ENCODE data around the gene ZNF792.
A peak's percentile ranks its signal among the peaks of the same experiment; 100 is the strongest.
"Not testable (repeated sequence)": the region's sequence is repeated elsewhere in the genome, so short reads cannot be mapped to it uniquely, and the experiment has no call there.

Gene ZNF792

GRCh38 chr19:34965505-34965904 is 1.5 kb upstream of the ZNF792 start:
- H3K4me3 ChIP-seq (ENCODE audit: low read depth, low read length); H3K27ac ChIP-seq (ENCODE audit: low read depth, low read length); H3K36me3 ChIP-seq (ENCODE audit: control insufficient read depth, insufficient read depth, low read length); H3K4me1 ChIP-seq (ENCODE audit: control insufficient read depth, insufficient read depth, low read length); H3K27me3 ChIP-seq (ENCODE audit: control insufficient read depth, insufficient read depth, low read length); H3K9ac ChIP-seq (ENCODE audit: low read depth, low read length): not testable (repeated sequence)
- H3K9me3 ChIP-seq (ENCODE audit: control insufficient read depth, insufficient read depth, low read length): peaks cover 31% of the 10 kb centered on the region

DNA sequence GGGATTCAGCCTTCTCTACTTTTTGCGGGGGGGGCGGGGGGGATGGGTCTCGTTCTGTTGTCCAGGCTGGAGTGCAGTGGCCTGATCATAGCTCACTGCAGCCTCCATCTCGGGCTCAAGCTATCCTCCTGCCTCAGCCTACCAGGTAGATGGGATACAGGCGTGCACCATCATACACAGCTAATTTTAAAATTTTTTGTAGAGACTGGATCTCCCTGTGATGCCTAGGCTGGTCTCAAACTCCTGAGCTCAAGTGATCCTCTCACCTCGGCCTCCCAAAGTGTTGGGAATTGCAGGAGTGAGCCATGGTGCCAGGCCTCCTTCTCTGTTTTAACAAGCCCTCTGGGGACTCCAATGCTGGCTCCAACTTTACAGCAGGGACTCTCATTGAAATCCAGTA is 569 bp upstream of the ZNF792 start:
- peaks cover 9% of the 10 kb centered on the region for H3K27me3 ChIP-seq (ENCODE audit: control insufficient read depth, insufficient read depth, low read length)

DNA sequence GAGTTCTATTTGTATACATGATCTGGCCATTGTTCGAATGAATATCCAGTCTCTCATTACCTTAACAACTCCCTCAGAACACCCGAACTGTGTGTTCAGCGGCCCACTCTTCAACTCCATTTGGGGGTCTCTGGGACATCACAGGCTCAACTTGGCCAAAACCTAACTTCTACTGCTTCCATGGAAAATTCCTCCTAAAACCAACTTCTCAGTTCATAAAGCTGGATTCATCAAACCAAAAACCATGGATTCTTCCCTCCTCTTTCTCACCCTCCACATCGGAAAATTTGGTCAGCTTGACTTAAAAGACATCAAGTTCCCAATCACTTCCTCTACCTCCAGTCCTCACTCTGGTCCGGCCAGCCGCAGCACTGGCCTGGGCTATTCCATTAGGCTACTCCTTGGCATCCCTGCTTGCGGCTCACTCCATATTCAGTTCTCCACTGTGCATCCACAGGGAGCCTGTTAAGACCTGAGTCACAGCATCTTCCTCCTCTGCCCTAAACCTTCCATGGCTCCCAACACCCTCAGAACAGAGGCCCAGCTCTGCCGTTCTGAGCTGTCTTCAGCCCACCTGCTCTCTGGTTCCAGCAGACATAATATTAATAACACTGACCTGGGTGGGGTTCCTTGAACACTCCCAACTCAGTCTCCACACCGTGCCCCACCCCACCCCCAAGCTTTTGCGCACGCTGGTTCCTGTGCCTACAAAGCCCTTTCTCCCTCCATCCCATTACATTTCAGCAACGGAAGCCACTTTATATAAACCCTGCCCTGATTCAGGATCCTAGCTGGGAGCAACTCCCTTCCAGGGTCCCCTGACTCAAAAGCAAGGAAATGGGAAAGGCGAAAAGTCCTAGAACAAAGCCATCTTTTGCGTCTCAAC is 1.1 kb downstream of the ZNF792 start:
- H3K27ac ChIP-seq (ENCODE audit: low read depth, low read length): peak overlapping the region; percentile 45

More for the DNA sequence above, 569 bp upstream of the ZNF792 start:
- H3K27ac ChIP-seq (ENCODE audit: low read depth, low read length): no peak overlapping the region
- H3K4me1 ChIP-seq (ENCODE audit: control insufficient read depth, insufficient read depth, low read length): peaks cover 9% of the 10 kb centered on the region; the same call in 1 of the 2 replicates
- H3K9me3 ChIP-seq (ENCODE audit: control insufficient read depth, insufficient read depth, low read length): peaks cover 30% of the 10 kb centered on the region
- H3K36me3 ChIP-seq (ENCODE audit: control insufficient read depth, insufficient read depth, low read length): peaks cover 5% of the 10 kb centered on the region
- H3K4me3 ChIP-seq (ENCODE audit: low read depth, low read length): peak overlapping the region; percentile 65; the same call in 1 of the 2 replicates
- no peak overlapping the region for H3K9ac ChIP-seq (ENCODE audit: low read depth, low read length)

GRCh38 chr19:34961775-34962686 is 2.0 kb downstream of the ZNF792 start:
- H3K9ac ChIP-seq (ENCODE audit: low read depth, low read length): no peak overlapping the region

More for the DNA sequence above, 1.1 kb downstream of the ZNF792 start:
- Histone ChIP-seq H3K27me3 (ENCODE audit: control insufficient read depth, insufficient read depth, low read length) (peaks cover 9% of the 10 kb centered on the region), H3K4me3 (ENCODE audit: low read depth, low read length) (peak overlapping the region; percentile 65), H3K9me3 (ENCODE audit: control insufficient read depth, insufficient read depth, low read length) (peaks cover 35% of the 10 kb centered on the region), H3K4me1 (ENCODE audit: control insufficient read depth, insufficient read depth, low read length) (peaks cover 9% of the 10 kb centered on the region; the same call in 1 of the 2 replicates), H3K36me3 (ENCODE audit: control insufficient read depth, insufficient read depth, low read length) (peaks cover 21% of the 10 kb centered on the region), H3K9ac (ENCODE audit: low read depth, low read length) (peak overlapping the region; percentile 20; the same call in 1 of the 2 replicates)

GRCh38 chr19:34960940-34961679 is 2.9 kb downstream of the ZNF792 start:
- peaks cover 32% of the 10 kb centered on the region for H3K36me3 ChIP-seq (ENCODE audit: control insufficient read depth, insufficient read depth, low read length)
- H3K4me3 ChIP-seq (ENCODE audit: low read depth, low read length): no peak overlapping the region
- peaks cover 9% of the 10 kb centered on the region for H3K27me3 ChIP-seq (ENCODE audit: control insufficient read depth, insufficient read depth, low read length)
- no peak overlapping the region for H3K9ac ChIP-seq (ENCODE audit: low read depth, low read length)
- H3K9me3 ChIP-seq (ENCODE audit: control insufficient read depth, insufficient read depth, low read length): peaks cover 39% of the 10 kb centered on the region
- peaks cover 9% of the 10 kb centered on the region; the same call in 1 of the 2 replicates for H3K4me1 ChIP-seq (ENCODE audit: control insufficient read depth, insufficient read depth, low read length)
- H3K27ac ChIP-seq (ENCODE audit: low read depth, low read length): no peak overlapping the region

More at GRCh38 chr19:34961775-34962686, 2.0 kb downstream of the ZNF792 start:
- Histone ChIP-seq H3K9me3 (ENCODE audit: control insufficient read depth, insufficient read depth, low read length) (peaks cover 36% of the 10 kb centered on the region), H3K27ac (ENCODE audit: low read depth, low read length) (peak overlapping the region; percentile 33), H3K4me3 (ENCODE audit: low read depth, low read length) (no peak overlapping the region; the same call in 1 of the 2 replicates), H3K27me3 (ENCODE audit: control insufficient read depth, insufficient read depth, low read length) (peaks cover 9% of the 10 kb centered on the region), H3K4me1 (ENCODE audit: control insufficient read depth, insufficient read depth, low read length) (peaks cover 9% of the 10 kb centered on the region; the same call in 1 of the 2 replicates), H3K36me3 (ENCODE audit: control insufficient read depth, insufficient read depth, low read length) (peaks cover 30% of the 10 kb centered on the region)

DNA sequence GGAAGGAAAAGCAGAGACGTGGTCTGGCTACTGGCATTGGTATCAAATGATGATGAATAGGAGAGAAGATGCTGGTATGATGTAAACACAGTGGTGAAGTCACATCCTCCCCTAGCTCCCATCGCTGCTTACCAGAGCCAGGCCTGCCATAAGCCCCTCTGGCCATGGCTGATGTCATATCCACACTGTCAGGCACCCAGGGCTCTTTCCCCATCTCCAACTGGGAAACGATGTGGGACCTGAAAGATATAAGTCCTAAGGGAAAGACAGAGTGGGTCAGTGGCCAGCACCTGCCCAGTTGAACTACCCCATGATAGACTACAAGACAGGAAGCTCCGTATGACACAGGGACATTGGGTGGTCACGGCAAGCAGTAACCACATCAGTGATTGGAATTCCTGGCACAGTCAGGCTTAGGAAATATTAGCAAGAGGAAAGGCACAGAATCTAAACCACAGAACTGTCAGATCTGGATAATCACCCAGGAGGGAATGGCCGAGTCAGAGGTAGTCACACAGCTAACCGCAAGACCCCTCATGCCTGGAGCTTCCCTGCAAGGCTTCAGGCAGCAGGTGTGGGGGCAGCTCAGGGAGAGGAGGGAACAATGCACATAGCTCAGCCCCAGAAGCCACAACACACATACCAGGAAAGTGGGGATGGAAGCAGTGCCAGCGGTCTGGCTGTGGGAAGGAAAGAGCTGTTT is 3.8 kb downstream of the ZNF792 start:
- H3K9me3 ChIP-seq (ENCODE audit: control insufficient read depth, insufficient read depth, low read length): peaks cover 46% of the 10 kb centered on the region
- peaks cover 9% of the 10 kb centered on the region for H3K27me3 ChIP-seq (ENCODE audit: control insufficient read depth, insufficient read depth, low read length)
- H3K9ac ChIP-seq (ENCODE audit: low read depth, low read length): no peak overlapping the region
- H3K27ac ChIP-seq (ENCODE audit: low read depth, low read length): no peak overlapping the region
- H3K36me3 ChIP-seq (ENCODE audit: control insufficient read depth, insufficient read depth, low read length): peaks cover 32% of the 10 kb centered on the region
- H3K4me1 ChIP-seq (ENCODE audit: control insufficient read depth, insufficient read depth, low read length): peaks cover 9% of the 10 kb centered on the region; the same call in 1 of the 2 replicates
- H3K4me3 ChIP-seq (ENCODE audit: low read depth, low read length): no peak overlapping the region

DNA sequence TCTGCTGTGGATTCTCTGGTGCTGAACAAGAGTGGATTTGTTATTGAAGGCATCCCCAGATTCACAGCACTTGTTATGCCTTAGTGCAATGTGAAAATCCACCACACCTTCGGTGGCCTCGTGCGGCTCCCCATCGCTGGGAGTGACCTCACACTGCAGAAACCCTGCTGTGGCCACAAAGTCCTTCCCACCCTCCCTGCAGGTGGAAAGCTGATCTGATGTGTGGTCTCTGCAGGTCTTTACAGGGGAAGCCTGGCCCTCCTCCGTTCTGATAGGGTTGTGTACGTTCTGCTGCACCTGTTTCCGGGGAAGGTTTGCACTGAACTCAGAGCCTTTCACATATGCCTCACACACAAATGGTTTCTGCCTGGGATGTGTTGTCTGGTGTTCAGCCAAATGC is 5.0 kb downstream of the ZNF792 start:
- Histone ChIP-seq H3K27ac (ENCODE audit: low read depth, low read length) (no peak overlapping the region), H3K36me3 (ENCODE audit: control insufficient read depth, insufficient read depth, low read length) (peaks cover 32% of the 10 kb centered on the region), H3K4me1 (ENCODE audit: control insufficient read depth, insufficient read depth, low read length) (peaks cover 9% of the 10 kb centered on the region; the same call in 1 of the 2 replicates), H3K9ac (ENCODE audit: low read depth, low read length) (no peak overlapping the region), H3K4me3 (ENCODE audit: low read depth, low read length) (no peak overlapping the region), H3K9me3 (ENCODE audit: control insufficient read depth, insufficient read depth, low read length) (peaks cover 51% of the 10 kb centered on the region), H3K27me3 (ENCODE audit: control insufficient read depth, insufficient read depth, low read length) (peaks cover 9% of the 10 kb centered on the region)

GRCh38 chr19:34957830-34958751 is 5.9 kb downstream of the ZNF792 start:
- Histone ChIP-seq H3K36me3 (ENCODE audit: control insufficient read depth, insufficient read depth, low read length) (peaks cover 32% of the 10 kb centered on the region), H3K4me1 (ENCODE audit: control insufficient read depth, insufficient read depth, low read length) (peaks cover 8% of the 10 kb centered on the region; the same call in 1 of the 2 replicates), H3K9ac (ENCODE audit: low read depth, low read length) (no peak overlapping the region), H3K27ac (ENCODE audit: low read depth, low read length) (no peak overlapping the region), H3K4me3 (ENCODE audit: low read depth, low read length) (0 out of 2 replicates have a peak overlapping the region, but pooled peaks have one; percentile 2), H3K27me3 (ENCODE audit: control insufficient read depth, insufficient read depth, low read length) (peaks cover 6% of the 10 kb centered on the region), H3K9me3 (ENCODE audit: control insufficient read depth, insufficient read depth, low read length) (peaks cover 59% of the 10 kb centered on the region)

DNA sequence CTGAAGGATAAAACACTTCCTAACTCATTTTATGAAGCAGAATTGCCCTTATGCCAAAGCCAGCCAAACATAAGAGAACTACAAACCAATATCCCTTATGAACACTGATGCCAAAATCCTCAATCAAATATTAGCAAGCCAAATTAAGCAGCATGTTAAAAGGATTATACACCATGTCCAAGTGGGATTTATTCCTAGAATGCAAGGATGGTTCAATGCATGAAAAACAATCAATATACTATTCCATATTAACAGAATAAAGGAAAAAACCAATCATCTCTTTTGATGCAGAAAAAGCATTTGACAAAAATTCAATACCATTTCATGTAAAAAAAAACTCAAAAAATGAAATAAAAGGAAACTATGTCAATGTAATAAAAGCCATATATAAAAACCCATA is 10.9 kb downstream of the ZNF792 start:
- Histone ChIP-seq H3K9me3 (ENCODE audit: control insufficient read depth, insufficient read depth, low read length) (peaks cover 42% of the 10 kb centered on the region), H3K36me3 (ENCODE audit: control insufficient read depth, insufficient read depth, low read length) (peaks cover 12% of the 10 kb centered on the region), H3K4me3 (ENCODE audit: low read depth, low read length) (no peak overlapping the region), H3K4me1 (ENCODE audit: control insufficient read depth, insufficient read depth, low read length) (no peaks in the 10 kb centered on the region), H3K9ac (ENCODE audit: low read depth, low read length) (no peak overlapping the region), H3K27me3 (ENCODE audit: control insufficient read depth, insufficient read depth, low read length) (no peaks in the 10 kb centered on the region), H3K27ac (ENCODE audit: low read depth, low read length) (no peak overlapping the region)
